ENCODE results near the gene EIF1AY.

EIF1AY gene

DNA sequence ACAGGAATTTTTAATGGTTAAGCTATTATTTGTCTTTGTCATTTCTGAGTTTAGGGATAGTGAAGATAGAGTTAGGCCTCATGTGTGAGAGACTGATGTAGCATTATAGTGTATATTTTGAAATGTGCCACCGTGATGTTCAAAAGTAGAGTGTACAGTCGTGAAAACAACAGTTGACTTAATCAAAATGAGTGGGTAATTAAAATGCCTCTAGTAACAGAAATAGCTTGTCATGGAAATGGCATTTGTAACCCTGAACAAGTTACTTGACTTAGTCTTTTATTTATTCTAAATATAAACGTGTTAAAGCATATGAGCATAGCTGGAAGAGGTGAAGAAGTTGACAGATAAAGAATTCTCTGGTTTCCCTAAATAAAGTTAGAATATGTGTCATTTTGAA lies 6.1 kb downstream of the EIF1AY start:
- no peak for DNase-seq (ENCODE audit: low spot score)
- TF ChIP-seq, protein P1, sequence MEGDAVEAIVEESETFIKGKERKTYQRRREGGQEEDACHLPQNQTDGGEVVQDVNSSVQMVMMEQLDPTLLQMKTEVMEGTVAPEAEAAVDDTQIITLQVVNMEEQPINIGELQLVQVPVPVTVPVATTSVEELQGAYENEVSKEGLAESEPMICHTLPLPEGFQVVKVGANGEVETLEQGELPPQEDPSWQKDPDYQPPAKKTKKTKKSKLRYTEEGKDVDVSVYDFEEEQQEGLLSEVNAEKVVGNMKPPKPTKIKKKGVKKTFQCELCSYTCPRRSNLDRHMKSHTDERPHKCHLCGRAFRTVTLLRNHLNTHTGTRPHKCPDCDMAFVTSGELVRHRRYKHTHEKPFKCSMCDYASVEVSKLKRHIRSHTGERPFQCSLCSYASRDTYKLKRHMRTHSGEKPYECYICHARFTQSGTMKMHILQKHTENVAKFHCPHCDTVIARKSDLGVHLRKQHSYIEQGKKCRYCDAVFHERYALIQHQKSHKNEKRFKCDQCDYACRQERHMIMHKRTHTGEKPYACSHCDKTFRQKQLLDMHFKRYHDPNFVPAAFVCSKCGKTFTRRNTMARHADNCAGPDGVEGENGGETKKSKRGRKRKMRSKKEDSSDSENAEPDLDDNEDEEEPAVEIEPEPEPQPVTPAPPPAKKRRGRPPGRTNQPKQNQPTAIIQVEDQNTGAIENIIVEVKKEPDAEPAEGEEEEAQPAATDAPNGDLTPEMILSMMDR (IDR thresholded peaks at IDR 0.05; ENCODE audit: extremely low read depth, missing control alignments): no peak

DNA sequence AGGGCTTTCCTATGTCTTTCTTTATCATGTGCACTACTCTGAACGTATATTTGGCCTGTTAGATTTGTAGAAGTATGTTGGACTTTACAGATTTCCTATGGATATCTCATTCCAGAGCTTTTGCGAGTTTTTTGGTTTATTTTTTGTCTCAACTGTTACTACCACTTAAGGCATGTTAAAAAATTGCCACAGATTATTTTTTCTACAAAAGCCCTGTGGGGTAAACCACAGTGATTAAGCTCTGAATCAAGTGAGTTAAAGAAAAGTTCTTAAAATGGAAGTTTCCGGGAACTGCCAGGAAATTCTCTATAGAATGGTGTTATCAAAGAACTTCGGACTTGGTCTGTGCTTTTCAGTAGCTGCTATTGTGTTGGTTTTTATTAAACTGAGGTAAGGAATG lies 10.6 kb downstream of the EIF1AY start:
- TF ChIP-seq, protein P1 (IDR thresholded peaks at IDR 0.05; ENCODE audit: extremely low read depth, missing control alignments): no peak
- DNase-seq (ENCODE audit: low spot score): no peak
